SKM-1 (cell line): ENCODE measurements around the gene INPP5D.
"Not testable (repeated sequence)": the region's sequence is repeated elsewhere in the genome, so short reads cannot be mapped to it uniquely, and the experiment has no call there.

Experiments used
- DNase-seq: peaks from one replicate; lab custom pipeline; 2025; ENCODE audit not compliant: unreplicated experiment; lab: John Stamatoyannopoulos, UW

The INPP5D gene

GRCh38 chr2:233059797-233060500 lies at the start of gene INPP5D:
INPP5D (plus strand) TSS chr2:233060342; CDS start chr2:233060479, 137 bp downstream.
- peak; percentile 92 for DNase-seq

- DNase-seq: no peak
Measured at GRCh38 chr2:233010569-233011267, 49.4 kb upstream of the INPP5D start.

GRCh38 chr2:233011268-233011650 lies 48.9 kb upstream of the INPP5D start:
- DNase-seq: no peak

- no peak for DNase-seq
Measured at GRCh38 chr2:233011702-233012131, 48.4 kb upstream of the INPP5D start.

- no peak for DNase-seq
Measured at GRCh38 chr2:233012301-233012971, 47.7 kb upstream of the INPP5D start.

GRCh38 chr2:233013027-233013461 lies 47.1 kb upstream of the INPP5D start, which contains the start of gene NGEF:
NGEF (minus strand) TSS chr2:233013256; CDS start chr2:232974890, 38,366 bp downstream.
- DNase-seq: no peak

GRCh38 chr2:233013650-233014049 lies 46.5 kb upstream of the INPP5D start:
- no peak for DNase-seq

DNA sequence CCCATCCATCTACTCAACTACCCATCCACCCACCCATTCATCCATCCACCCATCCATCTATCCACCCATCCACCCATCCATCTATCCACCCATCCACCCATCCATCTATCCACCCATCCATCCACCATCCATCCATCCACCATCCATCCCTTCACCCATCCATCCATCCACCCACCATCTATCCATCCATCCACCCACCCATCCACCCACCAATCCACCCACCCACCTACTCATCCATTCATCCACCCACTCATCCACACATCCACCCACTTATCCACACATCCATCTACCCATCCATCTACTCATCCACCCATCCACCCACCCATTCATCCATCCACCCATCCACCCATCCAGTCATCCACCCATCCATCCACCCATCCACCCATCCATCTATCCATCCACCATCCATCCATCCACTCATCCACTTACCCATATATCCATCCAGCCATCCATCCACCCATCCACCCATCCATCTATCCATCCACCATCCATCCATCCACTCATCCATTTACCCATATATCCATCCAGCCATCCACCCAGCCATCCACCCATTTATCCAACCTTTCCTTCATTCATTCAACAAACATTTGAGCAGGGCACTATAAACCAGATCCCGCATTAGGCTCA lies 45.0 kb upstream of the INPP5D start:
- DNase-seq: no peak

DNA sequence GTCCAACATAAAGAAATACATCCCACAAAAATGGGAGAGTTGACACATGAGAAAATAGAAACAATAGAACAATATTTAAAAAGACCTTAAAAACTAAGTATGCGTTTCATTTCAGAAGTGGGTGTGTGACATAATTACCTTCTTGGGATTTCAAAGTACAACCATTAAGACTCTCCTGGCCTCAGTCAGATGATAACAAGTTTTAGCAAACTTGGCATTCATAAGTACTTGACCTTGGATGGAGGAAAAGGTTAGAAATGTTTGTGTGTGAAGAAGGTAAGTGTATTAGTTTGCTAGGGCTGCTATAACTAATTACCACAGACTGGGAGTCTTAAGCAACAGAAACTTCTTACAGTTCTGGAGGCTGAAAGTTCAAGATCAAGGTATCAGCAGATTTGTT lies 42.2 kb upstream of the INPP5D start:
- DNase-seq: no peak

DNA sequence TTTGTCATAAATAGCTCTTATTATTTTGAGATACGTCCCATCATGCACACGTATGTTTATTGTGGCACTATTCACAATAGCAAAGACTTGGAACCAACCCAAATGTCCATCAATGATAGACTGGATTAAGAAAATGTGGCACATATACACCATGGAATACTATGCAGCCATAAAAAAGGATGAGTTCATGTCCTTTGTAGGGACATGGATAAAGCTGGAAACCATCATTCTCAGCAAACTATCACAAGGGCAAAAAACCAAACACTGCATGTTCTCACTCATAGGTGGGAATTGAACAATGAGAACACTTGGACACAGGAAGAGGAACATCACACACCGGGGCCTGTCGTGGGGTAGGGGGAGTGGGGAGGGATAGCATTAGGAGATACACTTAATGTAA lies 40.5 kb upstream of the INPP5D start:
- DNase-seq: not testable (repeated sequence)

DNA sequence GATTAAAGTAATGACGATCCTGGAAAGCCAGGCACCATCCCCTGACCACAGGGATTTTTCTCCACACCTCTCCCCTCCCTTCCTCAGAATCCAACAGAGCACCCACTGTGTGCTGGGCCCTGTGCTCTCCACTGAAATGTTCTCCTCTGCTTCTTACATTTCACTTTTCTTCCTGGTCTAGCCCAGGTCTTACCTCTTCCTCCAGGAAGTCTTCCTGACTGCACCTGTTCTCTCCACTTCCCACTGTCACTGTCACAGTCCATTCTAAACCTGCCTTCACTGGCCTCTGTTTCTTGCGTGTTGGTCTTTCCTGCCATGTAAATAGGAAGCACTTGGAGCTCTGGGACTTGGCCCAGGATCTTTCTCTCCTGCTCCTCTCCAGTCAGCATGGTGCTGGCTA lies 39.7 kb upstream of the INPP5D start:
- DNase-seq: no peak

- no peak for DNase-seq
Measured at GRCh38 chr2:233021771-233022170, 38.4 kb upstream of the INPP5D start.

DNA sequence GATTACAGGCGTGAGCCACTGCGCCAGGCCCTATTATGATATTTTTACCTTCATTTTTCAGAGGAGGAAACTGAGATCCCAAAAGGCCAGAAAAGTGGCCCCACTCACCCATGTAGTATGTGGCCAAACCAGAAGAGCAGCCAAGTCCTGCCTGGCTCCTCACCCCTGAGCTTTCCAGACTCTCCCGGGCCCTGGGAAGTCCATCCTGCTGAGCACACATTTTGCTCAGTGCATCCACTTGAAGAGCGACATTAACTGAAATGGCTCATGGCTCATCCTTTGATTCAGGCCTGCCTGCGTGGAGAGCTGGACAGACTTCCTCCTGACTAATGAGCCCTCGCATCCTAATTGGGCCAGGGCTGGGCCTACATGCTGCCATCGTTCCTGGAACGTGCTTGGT lies 37.6 kb upstream of the INPP5D start:
- no peak for DNase-seq

GRCh38 chr2:233023007-233023760 lies 37.0 kb upstream of the INPP5D start:
- DNase-seq: no peak

DNA sequence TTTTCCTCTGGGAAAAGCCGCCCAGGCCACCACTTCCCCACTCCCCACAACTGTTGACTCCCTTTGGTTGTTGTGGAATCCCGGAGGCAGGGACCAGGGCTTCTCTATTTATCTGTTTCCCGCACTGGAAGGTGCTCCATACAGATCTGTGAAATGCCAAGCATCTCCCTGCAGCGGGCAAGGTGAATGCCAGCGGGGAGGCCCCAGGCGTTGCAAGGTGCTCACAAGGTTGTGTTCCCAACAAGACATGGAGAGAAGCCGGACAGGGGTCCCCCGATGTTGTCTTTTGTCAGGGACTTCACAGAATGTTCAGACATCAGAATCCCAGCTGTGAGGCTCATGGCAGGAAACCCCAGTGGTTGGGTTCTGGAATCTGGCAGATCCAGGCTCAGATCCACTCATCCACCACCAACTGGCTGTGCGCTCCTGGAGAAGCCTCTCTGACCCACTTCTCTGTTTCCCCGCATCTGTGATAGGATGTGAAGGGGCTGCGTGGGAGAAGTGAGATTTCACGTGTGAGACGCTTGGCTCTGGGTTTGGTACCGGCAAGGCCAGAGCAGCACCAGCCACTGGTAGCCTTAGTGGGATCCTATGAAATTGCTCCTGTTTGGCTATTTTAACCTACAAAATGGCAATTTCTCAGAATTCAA lies 36.3 kb upstream of the INPP5D start:
- no peak for DNase-seq

GRCh38 chr2:233025706-233026105 lies 34.4 kb upstream of the INPP5D start:
- no peak for DNase-seq

DNA sequence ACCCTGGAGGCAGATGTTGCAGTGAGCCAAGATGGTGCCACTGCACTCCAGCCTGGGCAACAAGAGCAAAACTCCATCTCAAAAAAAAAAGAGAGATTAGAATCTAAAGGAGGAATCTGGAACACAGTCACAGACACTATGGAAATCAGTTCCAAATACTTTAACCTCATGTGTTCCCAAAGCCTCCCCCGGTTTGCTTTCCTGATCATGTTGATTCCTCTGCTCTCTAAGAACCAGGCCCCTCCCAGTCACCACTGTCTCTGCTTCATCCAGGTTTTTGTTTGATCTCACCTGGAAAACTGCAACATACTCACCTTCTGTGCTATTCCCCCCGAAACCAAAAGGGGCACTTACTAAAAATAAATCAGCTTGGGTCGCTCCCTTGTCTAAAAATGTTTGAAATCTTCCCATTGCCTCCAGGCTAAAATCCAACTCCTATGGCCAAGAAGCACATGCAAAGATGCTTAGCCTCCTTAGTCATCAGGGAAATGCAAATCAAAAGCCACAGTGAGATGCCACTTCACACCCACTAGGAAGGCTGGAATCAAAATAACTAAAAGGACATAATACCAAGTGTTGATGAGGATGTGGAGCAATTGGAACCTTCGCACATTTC lies 33.8 kb upstream of the INPP5D start:
- DNase-seq: no peak

GRCh38 chr2:233029321-233029720 lies 30.8 kb upstream of the INPP5D start:
- no peak for DNase-seq

GRCh38 chr2:233031556-233032500 lies 28.3 kb upstream of the INPP5D start:
- DNase-seq: no peak
